Nephron (organoid): ENCODE results near the gene SPAAR.
A peak's percentile ranks its signal among the peaks of the same experiment; 100 is the strongest.

Experiments
- H3K27ac Mint-ChIP-seq, 3 experiments: 2 replicates each; pipeline ENCODE4 v1.8.0; 2020; ENCODE audit warnings: mixed read lengths in 3 of 3, mild to moderate bottlenecking in 2 of 3, moderate library complexity in 1 of 3
- H3K27me3 Mint-ChIP-seq: 2 replicates; pipeline ENCODE4 v1.8.0; 2021; ENCODE audit warnings: low read depth, mild to moderate bottlenecking, moderate library complexity, mixed read lengths
- H3K36me3 Mint-ChIP-seq: 2 replicates; pipeline ENCODE4 v1.8.0; 2020; ENCODE audit warnings: low read depth, mixed read lengths
- H3K4me1 Mint-ChIP-seq: 2 replicates; pipeline ENCODE4 v1.8.0; 2020; ENCODE audit warnings: mixed read lengths
- H3K4me3 Mint-ChIP-seq, 3 experiments: 2 replicates each; pipeline ENCODE4 v1.8.0; 2020; ENCODE audit warnings: mild to moderate bottlenecking in 3 of 3, mixed read lengths in 3 of 3, moderate library complexity in 2 of 3
- H3K9me3 Mint-ChIP-seq: 2 replicates; pipeline ENCODE4 v1.8.0; 2020; ENCODE audit warnings: mixed read lengths
- CTCF ChIP-seq, 3 experiments: fragments of 200-600 bp; sonication (generic); IDR thresholded peaks; one replicate each; pipeline ENCODE4 v1.5.0; 2021; ENCODE audit warnings: antibody characterized with exemption in 3 of 3; ENCODE audit not compliant: unreplicated experiment in 3 of 3

SPAAR gene

GRCh38 chr9:35952526-35953191, 43.4 kb downstream of the SPAAR start:
- Mint-ChIP-seq H3K4me1 (peaks cover 10% of the 10 kb centered on the region), H3K4me3 (no peak overlapping the region), H3K27ac (no peak overlapping the region), H3K36me3 (no peaks in the 10 kb centered on the region), H3K9me3 (no peaks in the 10 kb centered on the region), H3K27me3 (peaks cover 18% of the 10 kb centered on the region)
- no peak for TF ChIP-seq CTCF (IDR thresholded peaks at IDR 0.05; ENCODE audit: unreplicated experiment in 3 of 3)

- no peaks in the 10 kb centered on the region for H3K36me3 Mint-ChIP-seq
- peak; percentile 88 to 90 (median 89) for TF ChIP-seq CTCF (IDR thresholded peaks at IDR 0.05; ENCODE audit: unreplicated experiment in 3 of 3)
- H3K4me3 Mint-ChIP-seq, result no peak overlapping the region
- H3K27me3 Mint-ChIP-seq, result peaks cover 10% of the 10 kb centered on the region
- no peak overlapping the region for H3K27ac Mint-ChIP-seq
- H3K4me1 Mint-ChIP-seq, result peaks cover 12% of the 10 kb centered on the region
- no peaks in the 10 kb centered on the region for H3K9me3 Mint-ChIP-seq
Observed at GRCh38 chr9:35954942-35955546, 45.8 kb downstream of the SPAAR start.

GRCh38 chr9:35956651-35957050, 47.4 kb downstream of the SPAAR start:
- Mint-ChIP-seq H3K4me3 (no peak overlapping the region), H3K36me3 (no peaks in the 10 kb centered on the region), H3K27me3 (peaks cover 10% of the 10 kb centered on the region), H3K4me1 (peaks cover 21% of the 10 kb centered on the region), H3K9me3 (no peaks in the 10 kb centered on the region), H3K27ac (no peak overlapping the region)
- no peak for TF ChIP-seq CTCF (IDR thresholded peaks at IDR 0.05; ENCODE audit: unreplicated experiment in 3 of 3)

GRCh38 chr9:35958104-35958837, 49.0 kb downstream of the SPAAR start, which contains the start of gene OR2S2:
Gene OR2S2, minus strand, starts transcription at chr9:35958154. Its CDS starts 56 bp downstream, at chr9:35958098.
- Mint-ChIP-seq H3K4me1 (peaks cover 27% of the 10 kb centered on the region), H3K36me3 (no peaks in the 10 kb centered on the region), H3K27me3 (no peaks in the 10 kb centered on the region), H3K27ac (peak within 1 kb of the TSS in 2 of 3 experiments; percentile 0 to 54), H3K4me3 (no peak within 1 kb of the TSS), H3K9me3 (no peaks in the 10 kb centered on the region)
- no peak for TF ChIP-seq CTCF (IDR thresholded peaks at IDR 0.05; ENCODE audit: unreplicated experiment in 3 of 3)

- no peaks in the 10 kb centered on the region for H3K36me3 Mint-ChIP-seq
- peaks cover 27% of the 10 kb centered on the region for H3K4me1 Mint-ChIP-seq
- H3K27me3 Mint-ChIP-seq, result no peaks in the 10 kb centered on the region
- H3K27ac Mint-ChIP-seq, result peak overlapping the region in 2 of 3 experiments; percentile 41 to 84
- H3K4me3 Mint-ChIP-seq, result no peak overlapping the region
- TF ChIP-seq CTCF (IDR thresholded peaks at IDR 0.05; ENCODE audit: unreplicated experiment in 3 of 3), result no peak
- H3K9me3 Mint-ChIP-seq, result no peaks in the 10 kb centered on the region
Observed at GRCh38 chr9:35960039-35960655, 50.9 kb downstream of the SPAAR start.
